Smooth muscle cell (in vitro differentiated cells): ENCODE results near the gene PHLDA2. TPM values are rescaled to one million over a fixed set of nuclear protein-coding genes. Genes with fewer than 3 reads are reported as not detected.

ENCODE experiments used
- DNase-seq: peaks from one replicate; lab custom pipeline; 2025; ENCODE audit not compliant: unreplicated experiment; lab: John Stamatoyannopoulos, UW
- H2AFZ ChIP-seq: fragments of 200-600 bp; sonication (generic); 2 replicates; pipeline ENCODE4 v1.6.0; 2016; ENCODE audit warnings: antibody characterized with exemption, low read depth, mild to moderate bottlenecking
- H3F3A ChIP-seq: fragments of 200-600 bp; sonication (generic); 2 replicates; pipeline ENCODE4 v1.6.0; 2017; ENCODE audit warnings: antibody characterized with exemption, low read depth
- H3K27ac ChIP-seq: fragments of 200-600 bp; sonication (generic); 2 replicates; pipeline ENCODE4 v1.5.1; 2016; ENCODE audit warnings: low read depth, mild to moderate bottlenecking
- H3K27me3 ChIP-seq: fragments of 200-600 bp; sonication (generic); 2 replicates; pipeline ENCODE4 v1.6.1; 2016; ENCODE audit warnings: low read depth, mild to moderate bottlenecking
- H3K36me3 ChIP-seq: fragments of 200-600 bp; sonication (generic); 2 replicates; pipeline ENCODE4 v1.5.1; 2016; ENCODE audit warnings: low read depth
- H3K4me1 ChIP-seq: fragments of 200-600 bp; sonication (generic); 2 replicates; pipeline ENCODE4 v1.5.1; 2016; ENCODE audit warnings: low read depth
- H3K4me2 ChIP-seq: fragments of 200-600 bp; sonication (generic); 2 replicates; pipeline ENCODE4 v1.6.0; 2016; ENCODE audit warnings: mild to moderate bottlenecking
- H3K4me3 ChIP-seq: fragments of 200-600 bp; sonication (generic); 2 replicates; pipeline ENCODE4 v1.5.1; 2016; ENCODE audit warnings: mild to moderate bottlenecking
- H3K79me2 ChIP-seq: fragments of 200-600 bp; sonication (generic); 2 replicates; pipeline ENCODE4 v1.6.0; 2016; ENCODE audit warnings: low read depth, mild to moderate bottlenecking
- H3K9ac ChIP-seq: fragments of 200-600 bp; sonication (generic); 2 replicates; pipeline ENCODE4 v1.6.0; 2016; ENCODE audit warnings: low read depth
- H3K9me3 ChIP-seq: fragments of 200-600 bp; sonication (generic); replicated peaks from 2 replicates; pipeline ENCODE4 v1.5.1; 2016; ENCODE audit warnings: low read depth
- H4K20me1 ChIP-seq: fragments of 200-600 bp; sonication (generic); 2 replicates; pipeline ENCODE4 v1.6.0; 2016; ENCODE audit warnings: low read depth
- WGBS: methylation state at CpG from one replicate; pipeline ENCODE4 v1.1.7; 2016; ENCODE audit warnings: low lambda C conversion rate; 5-methylcytosine and 5-hydroxymethylcytosine counted together
- polyA plus RNA-seq: library from polyadenylated mRNA; unstranded; fragments of >200 nt; fragmentation: Nextera tagmentation; extraction: Ambion mirVana; gene quantifications from 2 replicates; pipeline ENCODE4 v1.2.1, GENCODE V29; 2016
- total RNA-seq: library from RNA; depleted of rRNA; stranded (reverse); fragments of >200 nt; gene quantifications from 2 replicates; pipeline ENCODE4 v1.2.3, GENCODE V29; 2014
- TF ChIP-seq, protein P1 (sequence below): fragments of 200-600 bp; sonication (generic); IDR thresholded peaks from 2 replicates; pipeline ENCODE4 v1.5.1; 2017; ENCODE audit warnings: borderline replicate concordance, mild to moderate bottlenecking, antibody characterized with exemption; ENCODE audit not compliant: insufficient read depth, poor library complexity, severe bottlenecking

PHLDA2 gene
- total and polyA plus RNA-seq, 2 experiments from 2014 or later: 11.0 to 89.3 TPM

DNA sequence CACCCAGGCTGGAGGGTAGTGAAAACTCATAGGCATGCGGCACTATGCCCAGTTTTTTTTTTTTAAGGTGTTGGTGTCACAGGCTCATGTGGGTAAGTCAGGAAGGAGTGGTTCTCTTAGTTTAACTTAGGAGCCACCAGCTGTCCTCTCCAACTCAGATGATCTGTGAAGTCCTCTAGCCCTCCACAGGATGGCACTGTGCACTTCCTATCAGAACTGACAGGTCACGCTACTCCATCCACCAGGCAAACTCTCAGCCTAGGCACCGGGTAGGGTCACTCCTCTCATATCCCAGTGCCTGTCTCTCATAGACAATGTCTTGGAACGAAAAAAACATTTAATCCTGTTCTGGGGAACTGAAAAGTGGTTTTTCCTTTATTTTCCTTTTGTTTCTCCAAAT is 46.4 kb upstream of the PHLDA2 start:
- Histone ChIP-seq H3K9me3 (no peaks in the 10 kb centered on the region), H4K20me1 (peaks cover 95% of the 10 kb centered on the region), H3K9ac (no peak overlapping the region), H3K36me3 (peaks cover 16% of the 10 kb centered on the region), H3K4me3 (no peak overlapping the region), H3K4me1 (no peaks in the 10 kb centered on the region), H3F3A (no peaks in the 10 kb centered on the region), H2AFZ (no peak overlapping the region), H3K27ac (no peak overlapping the region), H3K27me3 (no peaks in the 10 kb centered on the region), H3K79me2 (peaks cover 62% of the 10 kb centered on the region), H3K4me2 (no peak overlapping the region)
- TF ChIP-seq, protein P1, sequence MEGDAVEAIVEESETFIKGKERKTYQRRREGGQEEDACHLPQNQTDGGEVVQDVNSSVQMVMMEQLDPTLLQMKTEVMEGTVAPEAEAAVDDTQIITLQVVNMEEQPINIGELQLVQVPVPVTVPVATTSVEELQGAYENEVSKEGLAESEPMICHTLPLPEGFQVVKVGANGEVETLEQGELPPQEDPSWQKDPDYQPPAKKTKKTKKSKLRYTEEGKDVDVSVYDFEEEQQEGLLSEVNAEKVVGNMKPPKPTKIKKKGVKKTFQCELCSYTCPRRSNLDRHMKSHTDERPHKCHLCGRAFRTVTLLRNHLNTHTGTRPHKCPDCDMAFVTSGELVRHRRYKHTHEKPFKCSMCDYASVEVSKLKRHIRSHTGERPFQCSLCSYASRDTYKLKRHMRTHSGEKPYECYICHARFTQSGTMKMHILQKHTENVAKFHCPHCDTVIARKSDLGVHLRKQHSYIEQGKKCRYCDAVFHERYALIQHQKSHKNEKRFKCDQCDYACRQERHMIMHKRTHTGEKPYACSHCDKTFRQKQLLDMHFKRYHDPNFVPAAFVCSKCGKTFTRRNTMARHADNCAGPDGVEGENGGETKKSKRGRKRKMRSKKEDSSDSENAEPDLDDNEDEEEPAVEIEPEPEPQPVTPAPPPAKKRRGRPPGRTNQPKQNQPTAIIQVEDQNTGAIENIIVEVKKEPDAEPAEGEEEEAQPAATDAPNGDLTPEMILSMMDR: peak; percentile 24
- WGBS: 97% methylated on average over 4 of the region's 4 CpGs
- no peak for DNase-seq

GRCh38 chr11:2974272-2974671 is 45.1 kb upstream of the PHLDA2 start:
- Histone ChIP-seq H4K20me1 (peaks cover 93% of the 10 kb centered on the region), H3K4me2 (no peak overlapping the region), H3K36me3 (peaks cover 29% of the 10 kb centered on the region), H3K4me1 (no peaks in the 10 kb centered on the region), H3K4me3 (no peak overlapping the region), H3K9me3 (no peaks in the 10 kb centered on the region), H3K9ac (no peak overlapping the region), H2AFZ (no peak overlapping the region), H3K27me3 (no peaks in the 10 kb centered on the region), H3K79me2 (peaks cover 59% of the 10 kb centered on the region), H3F3A (no peaks in the 10 kb centered on the region), H3K27ac (no peak overlapping the region)
- TF ChIP-seq, protein P1: no peak
- DNase-seq: no peak
- WGBS: 95% methylated on average over 3 of the region's 3 CpGs

DNA sequence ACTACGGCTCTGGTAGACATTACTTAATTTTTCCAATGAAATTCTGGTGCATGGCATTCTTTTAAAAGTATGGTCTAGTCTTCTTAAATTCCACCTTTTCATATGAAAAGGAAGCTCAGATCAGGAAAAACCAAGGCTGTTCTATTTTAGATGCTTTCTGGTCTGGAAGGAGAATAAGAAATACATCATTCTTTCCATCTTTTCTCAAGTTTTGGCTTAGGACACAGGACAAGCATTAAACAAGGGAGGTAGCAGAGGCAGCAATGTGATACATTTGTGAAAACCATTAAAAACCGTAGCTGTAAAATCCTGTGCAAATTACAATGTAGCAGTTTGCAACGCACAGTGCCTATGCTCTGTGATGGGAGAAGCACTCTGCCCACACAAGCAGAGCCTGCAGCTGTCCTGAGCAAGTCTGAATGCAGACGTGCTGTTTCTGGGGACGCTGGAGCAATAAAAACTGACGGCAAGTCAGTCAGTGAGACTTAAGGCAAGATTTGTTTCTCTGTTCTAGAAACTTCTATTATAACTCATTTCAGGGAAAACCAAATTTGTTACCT is 39.2 kb upstream of the PHLDA2 start:
- peaks cover 23% of the 10 kb centered on the region for H3K36me3 ChIP-seq
- H3K4me1 ChIP-seq: no peaks in the 10 kb centered on the region
- no peak overlapping the region for H3K4me3 ChIP-seq
- peaks cover 42% of the 10 kb centered on the region for H3K79me2 ChIP-seq
- 82% methylated on average over 6 of the region's 6 CpGs for WGBS
- H3K27ac ChIP-seq: no peak overlapping the region
- TF ChIP-seq, protein P1: no peak
- no peaks in the 10 kb centered on the region for H3K27me3 ChIP-seq
- no peaks in the 10 kb centered on the region for H3F3A ChIP-seq
- no peak overlapping the region for H2AFZ ChIP-seq
- peaks cover 88% of the 10 kb centered on the region for H4K20me1 ChIP-seq
- H3K4me2 ChIP-seq: no peak overlapping the region
- H3K9me3 ChIP-seq: no peaks in the 10 kb centered on the region
- H3K9ac ChIP-seq: no peak overlapping the region
- DNase-seq: no peak

DNA sequence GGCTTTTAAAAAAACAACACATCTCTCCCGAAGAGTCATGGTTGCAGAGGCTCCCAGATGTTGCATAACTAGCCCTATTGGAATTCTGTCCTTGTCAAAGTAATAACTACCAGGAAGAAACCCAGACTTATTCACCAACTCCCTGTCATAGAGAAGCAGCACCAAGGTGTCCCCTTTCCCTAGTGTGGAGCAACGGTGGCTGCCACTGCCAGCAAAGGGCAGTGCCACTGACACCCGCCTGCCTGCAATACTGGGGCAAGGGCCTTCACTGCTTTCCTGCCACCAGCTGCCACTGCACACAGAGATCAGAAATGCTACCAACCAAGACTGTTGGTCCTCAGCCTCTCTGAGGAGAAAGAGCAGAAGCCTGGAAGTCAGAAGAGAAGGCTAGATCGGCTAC is 35.6 kb upstream of the PHLDA2 start:
- Histone ChIP-seq H3K79me2 (peaks cover 49% of the 10 kb centered on the region), H3K9me3 (no peaks in the 10 kb centered on the region)
- 98% methylated on average over 4 of the region's 4 CpGs for WGBS

More for the DNA sequence above, 35.6 kb upstream of the PHLDA2 start:
- Histone ChIP-seq H3K27me3 (no peaks in the 10 kb centered on the region), H3K36me3 (peaks cover 17% of the 10 kb centered on the region), H3K4me3 (no peak overlapping the region), H3K27ac (no peak overlapping the region), H3K9ac (no peak overlapping the region), H3F3A (no peaks in the 10 kb centered on the region), H3K4me1 (no peaks in the 10 kb centered on the region), H4K20me1 (peaks cover 92% of the 10 kb centered on the region), H3K4me2 (no peak overlapping the region), H2AFZ (no peak overlapping the region)
- TF ChIP-seq, protein P1: no peak
- DNase-seq: no peak
